IPS-NIHi7 (cell line): Measurements from ENCODE around the gene HSPBP1.

Source experiments
- DNase-seq: peaks from one replicate; pipeline ENCODE4 v3.0.0; 2012; ENCODE audit warnings: mixed read lengths; ENCODE audit errors: extremely low spot score

The HSPBP1 gene

GRCh38 chr19:55275851-55276719, 3.8 kb downstream of the HSPBP1 start:
- no peak for DNase-seq

- DNase-seq: no peak
Measured at GRCh38 chr19:55273978-55274707, 5.8 kb downstream of the HSPBP1 start.

- no peak for DNase-seq
Measured at GRCh38 chr19:55272142-55272541, 7.8 kb downstream of the HSPBP1 start.

GRCh38 chr19:55270172-55270942, 9.6 kb downstream of the HSPBP1 start:
- no peak for DNase-seq

- DNase-seq: no peak
Measured at GRCh38 chr19:55269299-55269698, 10.6 kb downstream of the HSPBP1 start.

GRCh38 chr19:55266840-55267239, 13.1 kb downstream of the HSPBP1 start:
- no peak for DNase-seq

GRCh38 chr19:55266404-55266803, 13.5 kb downstream of the HSPBP1 start:
- no peak for DNase-seq

GRCh38 chr19:55265723-55266386, 14.1 kb downstream of the HSPBP1 start:
- DNase-seq: no peak

GRCh38 chr19:55265173-55265572, 14.7 kb downstream of the HSPBP1 start:
- no peak for DNase-seq

- no peak for DNase-seq
Measured at GRCh38 chr19:55264531-55264930, 15.4 kb downstream of the HSPBP1 start.

- DNase-seq: no peak
Measured at GRCh38 chr19:55262359-55262758, 17.6 kb downstream of the HSPBP1 start.

- peak; percentile 52 for DNase-seq
Measured at GRCh38 chr19:55261671-55262126, 18.2 kb downstream of the HSPBP1 start.

- DNase-seq: no peak
Measured at GRCh38 chr19:55259540-55260210, 20.2 kb downstream of the HSPBP1 start.

GRCh38 chr19:55258828-55259539, 20.9 kb downstream of the HSPBP1 start, which contains the start of gene PPP6R1:
Gene PPP6R1 (minus strand): TSS chr19:55259017. CDS start chr19:55247103, 11,914 bp downstream.
- peak; percentile 99 for DNase-seq

GRCh38 chr19:55258476-55258827, 21.5 kb downstream of the HSPBP1 start:
- no peak for DNase-seq

GRCh38 chr19:55257461-55258420, 22.2 kb downstream of the HSPBP1 start:
- DNase-seq: peak; percentile 41

GRCh38 chr19:55256562-55257460, 23.1 kb downstream of the HSPBP1 start:
- no peak for DNase-seq
